GM23338 (cell line): ENCODE data around the gene ANGPTL7.

Experiments used
- CREB1 ChIP-seq: fragments of 250-450 bp; sonication (Bioruptor Pico); IDR thresholded peaks from 2 replicates; pipeline ENCODE4 v1.5.0; 2020; ENCODE audit warnings: low read depth, mild to moderate bottlenecking, moderate library complexity
- EZH2 ChIP-seq: fragments of 200-600 bp; sonication (generic); IDR thresholded peaks from one replicate; pipeline ENCODE4 v1.8.0; 2017; ENCODE audit warnings: antibody characterized with exemption, mild to moderate bottlenecking, low read depth; ENCODE audit not compliant: unreplicated experiment
- POLR2AphosphoS5 ChIP-seq: IDR thresholded peaks from 2 replicates; pipeline ENCODE4 v1.6.1; 2016; ENCODE audit warnings: antibody characterized with exemption, low read depth
- STAT1 ChIP-seq: IDR thresholded peaks from one replicate; pipeline ENCODE4 v1.6.1; 2016; ENCODE audit warnings: antibody characterized with exemption; ENCODE audit not compliant: unreplicated experiment
- TF ChIP-seq, protein P1 (sequence below): fragments of 250-450 bp; sonication (Bioruptor Pico); IDR thresholded peaks from 2 replicates; pipeline ENCODE4 v1.5.0; 2020; ENCODE audit warnings: mild to moderate bottlenecking, moderate library complexity
- TF ChIP-seq, protein P2 (sequence below), 2 experiments: fragments of 200-600 bp in 1 of 2; sonication (generic) in 1 of 2; conservative IDR thresholded peaks; 2 replicates each; pipeline versions ENCODE4 v1.5.1 to v1.6.1; 2016 to 2017; ENCODE audit warnings: antibody characterized with exemption in 2 of 2, low read depth in 2 of 2, mild to moderate bottlenecking in 2 of 2, moderate library complexity in 1 of 2
- TF ChIP-seq, protein P3 (sequence below): IDR thresholded peaks from one replicate; pipeline ENCODE4 v1.6.1; 2018; ENCODE audit warnings: antibody characterized with exemption; ENCODE audit not compliant: unreplicated experiment
- TF ChIP-seq, protein P4 (sequence below): IDR thresholded peaks from 2 replicates; pipeline ENCODE4 v1.6.1; 2016; ENCODE audit warnings: antibody characterized with exemption

DNA sequence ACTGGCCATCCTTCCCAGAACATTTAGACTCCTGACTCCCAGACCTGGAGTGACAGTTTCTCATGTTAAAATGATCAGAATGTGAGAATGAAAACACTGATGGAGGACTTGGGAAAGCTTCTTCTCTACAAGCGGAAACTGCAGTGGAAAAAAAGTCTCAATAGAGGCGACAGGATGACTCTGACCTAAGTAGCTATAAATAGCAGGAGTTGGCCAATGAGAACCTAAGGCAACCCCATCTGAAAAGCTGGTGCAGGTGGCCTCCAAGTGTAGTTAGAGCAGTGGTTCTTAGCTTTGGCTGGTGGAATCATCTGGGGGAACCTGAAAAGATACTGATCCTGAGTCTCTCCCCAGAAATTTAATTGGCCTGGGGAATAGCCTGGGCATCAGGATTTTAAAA lies 45.2 kb upstream of the ANGPTL7 start:
- TF ChIP-seq, protein P1, sequence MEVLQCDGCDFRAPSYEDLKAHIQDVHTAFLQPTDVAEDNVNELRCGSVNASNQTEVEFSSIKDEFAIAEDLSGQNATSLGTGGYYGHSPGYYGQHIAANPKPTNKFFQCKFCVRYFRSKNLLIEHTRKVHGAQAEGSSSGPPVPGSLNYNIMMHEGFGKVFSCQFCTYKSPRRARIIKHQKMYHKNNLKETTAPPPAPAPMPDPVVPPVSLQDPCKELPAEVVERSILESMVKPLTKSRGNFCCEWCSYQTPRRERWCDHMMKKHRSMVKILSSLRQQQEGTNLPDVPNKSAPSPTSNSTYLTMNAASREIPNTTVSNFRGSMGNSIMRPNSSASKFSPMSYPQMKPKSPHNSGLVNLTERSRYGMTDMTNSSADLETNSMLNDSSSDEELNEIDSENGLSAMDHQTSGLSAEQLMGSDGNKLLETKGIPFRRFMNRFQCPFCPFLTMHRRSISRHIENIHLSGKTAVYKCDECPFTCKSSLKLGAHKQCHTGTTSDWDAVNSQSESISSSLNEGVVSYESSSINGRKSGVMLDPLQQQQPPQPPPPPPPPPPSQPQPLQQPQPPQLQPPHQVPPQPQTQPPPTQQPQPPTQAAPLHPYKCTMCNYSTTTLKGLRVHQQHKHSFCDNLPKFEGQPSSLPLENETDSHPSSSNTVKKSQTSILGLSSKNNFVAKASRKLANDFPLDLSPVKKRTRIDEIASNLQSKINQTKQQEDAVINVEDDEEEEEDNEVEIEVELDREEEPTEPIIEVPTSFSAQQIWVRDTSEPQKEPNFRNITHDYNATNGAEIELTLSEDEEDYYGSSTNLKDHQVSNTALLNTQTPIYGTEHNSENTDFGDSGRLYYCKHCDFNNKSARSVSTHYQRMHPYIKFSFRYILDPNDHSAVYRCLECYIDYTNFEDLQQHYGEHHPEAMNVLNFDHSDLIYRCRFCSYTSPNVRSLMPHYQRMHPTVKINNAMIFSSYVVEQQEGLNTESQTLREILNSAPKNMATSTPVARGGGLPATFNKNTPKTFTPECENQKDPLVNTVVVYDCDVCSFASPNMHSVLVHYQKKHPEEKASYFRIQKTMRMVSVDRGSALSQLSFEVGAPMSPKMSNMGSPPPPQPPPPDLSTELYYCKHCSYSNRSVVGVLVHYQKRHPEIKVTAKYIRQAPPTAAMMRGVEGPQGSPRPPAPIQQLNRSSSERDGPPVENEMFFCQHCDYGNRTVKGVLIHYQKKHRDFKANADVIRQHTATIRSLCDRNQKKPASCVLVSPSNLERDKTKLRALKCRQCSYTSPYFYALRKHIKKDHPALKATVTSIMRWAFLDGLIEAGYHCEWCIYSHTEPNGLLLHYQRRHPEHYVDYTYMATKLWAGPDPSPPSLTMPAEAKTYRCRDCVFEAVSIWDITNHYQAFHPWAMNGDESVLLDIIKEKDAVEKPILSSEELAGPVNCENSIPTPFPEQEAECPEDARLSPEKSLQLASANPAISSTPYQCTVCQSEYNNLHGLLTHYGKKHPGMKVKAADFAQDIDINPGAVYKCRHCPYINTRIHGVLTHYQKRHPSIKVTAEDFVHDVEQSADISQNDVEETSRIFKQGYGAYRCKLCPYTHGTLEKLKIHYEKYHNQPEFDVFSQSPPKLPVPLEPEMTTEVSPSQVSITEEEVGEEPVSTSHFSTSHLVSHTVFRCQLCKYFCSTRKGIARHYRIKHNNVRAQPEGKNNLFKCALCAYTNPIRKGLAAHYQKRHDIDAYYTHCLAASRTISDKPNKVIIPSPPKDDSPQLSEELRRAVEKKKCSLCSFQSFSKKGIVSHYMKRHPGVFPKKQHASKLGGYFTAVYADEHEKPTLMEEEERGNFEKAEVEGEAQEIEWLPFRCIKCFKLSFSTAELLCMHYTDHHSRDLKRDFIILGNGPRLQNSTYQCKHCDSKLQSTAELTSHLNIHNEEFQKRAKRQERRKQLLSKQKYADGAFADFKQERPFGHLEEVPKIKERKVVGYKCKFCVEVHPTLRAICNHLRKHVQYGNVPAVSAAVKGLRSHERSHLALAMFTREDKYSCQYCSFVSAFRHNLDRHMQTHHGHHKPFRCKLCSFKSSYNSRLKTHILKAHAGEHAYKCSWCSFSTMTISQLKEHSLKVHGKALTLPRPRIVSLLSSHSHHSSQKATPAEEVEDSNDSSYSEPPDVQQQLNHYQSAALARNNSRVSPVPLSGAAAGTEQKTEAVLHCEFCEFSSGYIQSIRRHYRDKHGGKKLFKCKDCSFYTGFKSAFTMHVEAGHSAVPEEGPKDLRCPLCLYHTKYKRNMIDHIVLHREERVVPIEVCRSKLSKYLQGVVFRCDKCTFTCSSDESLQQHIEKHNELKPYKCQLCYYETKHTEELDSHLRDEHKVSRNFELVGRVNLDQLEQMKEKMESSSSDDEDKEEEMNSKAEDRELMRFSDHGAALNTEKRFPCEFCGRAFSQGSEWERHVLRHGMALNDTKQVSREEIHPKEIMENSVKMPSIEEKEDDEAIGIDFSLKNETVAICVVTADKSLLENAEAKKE (CRISPR knock-in tag): no peak
- TF ChIP-seq POLR2AphosphoS5 (no peak), STAT1 (no peak), EZH2 (no peak), CREB1 (no peak)
- TF ChIP-seq, protein P2, sequence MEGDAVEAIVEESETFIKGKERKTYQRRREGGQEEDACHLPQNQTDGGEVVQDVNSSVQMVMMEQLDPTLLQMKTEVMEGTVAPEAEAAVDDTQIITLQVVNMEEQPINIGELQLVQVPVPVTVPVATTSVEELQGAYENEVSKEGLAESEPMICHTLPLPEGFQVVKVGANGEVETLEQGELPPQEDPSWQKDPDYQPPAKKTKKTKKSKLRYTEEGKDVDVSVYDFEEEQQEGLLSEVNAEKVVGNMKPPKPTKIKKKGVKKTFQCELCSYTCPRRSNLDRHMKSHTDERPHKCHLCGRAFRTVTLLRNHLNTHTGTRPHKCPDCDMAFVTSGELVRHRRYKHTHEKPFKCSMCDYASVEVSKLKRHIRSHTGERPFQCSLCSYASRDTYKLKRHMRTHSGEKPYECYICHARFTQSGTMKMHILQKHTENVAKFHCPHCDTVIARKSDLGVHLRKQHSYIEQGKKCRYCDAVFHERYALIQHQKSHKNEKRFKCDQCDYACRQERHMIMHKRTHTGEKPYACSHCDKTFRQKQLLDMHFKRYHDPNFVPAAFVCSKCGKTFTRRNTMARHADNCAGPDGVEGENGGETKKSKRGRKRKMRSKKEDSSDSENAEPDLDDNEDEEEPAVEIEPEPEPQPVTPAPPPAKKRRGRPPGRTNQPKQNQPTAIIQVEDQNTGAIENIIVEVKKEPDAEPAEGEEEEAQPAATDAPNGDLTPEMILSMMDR (conservative IDR thresholded peaks at IDR 0.05; ENCODE audit: low read depth in 2 of 2): no peak
- TF ChIP-seq, protein P3, sequence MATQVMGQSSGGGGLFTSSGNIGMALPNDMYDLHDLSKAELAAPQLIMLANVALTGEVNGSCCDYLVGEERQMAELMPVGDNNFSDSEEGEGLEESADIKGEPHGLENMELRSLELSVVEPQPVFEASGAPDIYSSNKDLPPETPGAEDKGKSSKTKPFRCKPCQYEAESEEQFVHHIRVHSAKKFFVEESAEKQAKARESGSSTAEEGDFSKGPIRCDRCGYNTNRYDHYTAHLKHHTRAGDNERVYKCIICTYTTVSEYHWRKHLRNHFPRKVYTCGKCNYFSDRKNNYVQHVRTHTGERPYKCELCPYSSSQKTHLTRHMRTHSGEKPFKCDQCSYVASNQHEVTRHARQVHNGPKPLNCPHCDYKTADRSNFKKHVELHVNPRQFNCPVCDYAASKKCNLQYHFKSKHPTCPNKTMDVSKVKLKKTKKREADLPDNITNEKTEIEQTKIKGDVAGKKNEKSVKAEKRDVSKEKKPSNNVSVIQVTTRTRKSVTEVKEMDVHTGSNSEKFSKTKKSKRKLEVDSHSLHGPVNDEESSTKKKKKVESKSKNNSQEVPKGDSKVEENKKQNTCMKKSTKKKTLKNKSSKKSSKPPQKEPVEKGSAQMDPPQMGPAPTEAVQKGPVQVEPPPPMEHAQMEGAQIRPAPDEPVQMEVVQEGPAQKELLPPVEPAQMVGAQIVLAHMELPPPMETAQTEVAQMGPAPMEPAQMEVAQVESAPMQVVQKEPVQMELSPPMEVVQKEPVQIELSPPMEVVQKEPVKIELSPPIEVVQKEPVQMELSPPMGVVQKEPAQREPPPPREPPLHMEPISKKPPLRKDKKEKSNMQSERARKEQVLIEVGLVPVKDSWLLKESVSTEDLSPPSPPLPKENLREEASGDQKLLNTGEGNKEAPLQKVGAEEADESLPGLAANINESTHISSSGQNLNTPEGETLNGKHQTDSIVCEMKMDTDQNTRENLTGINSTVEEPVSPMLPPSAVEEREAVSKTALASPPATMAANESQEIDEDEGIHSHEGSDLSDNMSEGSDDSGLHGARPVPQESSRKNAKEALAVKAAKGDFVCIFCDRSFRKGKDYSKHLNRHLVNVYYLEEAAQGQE: no peak
- TF ChIP-seq, protein P4, sequence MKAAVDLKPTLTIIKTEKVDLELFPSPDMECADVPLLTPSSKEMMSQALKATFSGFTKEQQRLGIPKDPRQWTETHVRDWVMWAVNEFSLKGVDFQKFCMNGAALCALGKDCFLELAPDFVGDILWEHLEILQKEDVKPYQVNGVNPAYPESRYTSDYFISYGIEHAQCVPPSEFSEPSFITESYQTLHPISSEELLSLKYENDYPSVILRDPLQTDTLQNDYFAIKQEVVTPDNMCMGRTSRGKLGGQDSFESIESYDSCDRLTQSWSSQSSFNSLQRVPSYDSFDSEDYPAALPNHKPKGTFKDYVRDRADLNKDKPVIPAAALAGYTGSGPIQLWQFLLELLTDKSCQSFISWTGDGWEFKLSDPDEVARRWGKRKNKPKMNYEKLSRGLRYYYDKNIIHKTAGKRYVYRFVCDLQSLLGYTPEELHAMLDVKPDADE: no peak
